ENCODE measurements around the gene LPIN1.
"Not testable (repeated sequence)": the region's sequence is repeated elsewhere in the genome, so short reads cannot be mapped to it uniquely, and the experiment has no call there.

The LPIN1 gene

GRCh38 chr2:11810237-11810977 is 64.0 kb downstream of the LPIN1 start:
- DNase-seq (ENCODE audit: low read depth), result no peak

- DNase-seq (ENCODE audit: low read depth), result no peak
Measured at GRCh38 chr2:11811036-11811654, 64.7 kb downstream of the LPIN1 start.

GRCh38 chr2:11812466-11813248 is 66.2 kb downstream of the LPIN1 start:
- DNase-seq (ENCODE audit: low read depth), result no peak

- DNase-seq (ENCODE audit: low read depth), result not testable (repeated sequence)
Measured at GRCh38 chr2:11813345-11813744, 66.9 kb downstream of the LPIN1 start.

GRCh38 chr2:11813951-11814350 is 67.5 kb downstream of the LPIN1 start:
- DNase-seq (ENCODE audit: low read depth), result no peak

- no peak for DNase-seq (ENCODE audit: low read depth)
Measured at GRCh38 chr2:11814979-11815510, 68.6 kb downstream of the LPIN1 start.

- DNase-seq (ENCODE audit: low read depth), result not testable (repeated sequence)
Measured at GRCh38 chr2:11816935-11817334, 70.5 kb downstream of the LPIN1 start.

GRCh38 chr2:11819235-11819729 is 72.8 kb downstream of the LPIN1 start:
- DNase-seq (ENCODE audit: low read depth), result no peak

- DNase-seq (ENCODE audit: low read depth), result no peak
Measured at GRCh38 chr2:11820650-11821049, 74.2 kb downstream of the LPIN1 start.

GRCh38 chr2:11821705-11822104 is 75.3 kb downstream of the LPIN1 start:
- no peak for DNase-seq (ENCODE audit: low read depth)

- not testable (repeated sequence) for DNase-seq (ENCODE audit: low read depth)
Measured at GRCh38 chr2:11822359-11822745, 75.9 kb downstream of the LPIN1 start.

GRCh38 chr2:11822746-11823451 is 76.5 kb downstream of the LPIN1 start:
- no peak for DNase-seq (ENCODE audit: low read depth)

GRCh38 chr2:11824901-11825828 is 78.7 kb downstream of the LPIN1 start:
- no peak for DNase-seq (ENCODE audit: low read depth)

- DNase-seq (ENCODE audit: low read depth), result no peak
Measured at GRCh38 chr2:11827547-11827946, 81.1 kb downstream of the LPIN1 start.

- DNase-seq (ENCODE audit: low read depth), result no peak
Measured at GRCh38 chr2:11828933-11829323, 82.5 kb downstream of the LPIN1 start.

- peak; percentile 71 for DNase-seq (ENCODE audit: low read depth)
Measured at GRCh38 chr2:11829324-11829946, 83.0 kb downstream of the LPIN1 start.

GRCh38 chr2:11829947-11830707 is 83.7 kb downstream of the LPIN1 start:
- peak; percentile 97 for DNase-seq (ENCODE audit: low read depth)

- no peak for DNase-seq (ENCODE audit: low read depth)
Measured at GRCh38 chr2:11830708-11831301, 84.4 kb downstream of the LPIN1 start.

- DNase-seq (ENCODE audit: low read depth), result no peak
Measured at GRCh38 chr2:11831415-11831814, 85.0 kb downstream of the LPIN1 start.

All from ELR (cell line).